Osteocyte (in vitro differentiated cells): ENCODE data around the gene MYBPH. TPM values are rescaled to one million over a fixed set of nuclear protein-coding genes. Genes with fewer than 3 reads are reported as not detected.

Experiments
- DNase-seq: peaks from one replicate; pipeline ENCODE4 v3.0.0; 2021; ENCODE audit warnings: mixed read lengths; ENCODE audit not compliant: unreplicated experiment; ENCODE audit errors: extremely low spot score
- H3K27ac Mint-ChIP-seq: one replicate; pipeline ENCODE4 v1.8.0; 2021; ENCODE audit warnings: mild to moderate bottlenecking, mixed read lengths; ENCODE audit not compliant: unreplicated experiment
- H3K27me3 Mint-ChIP-seq: one replicate; pipeline ENCODE4 v1.8.0; 2021; ENCODE audit warnings: mixed read lengths; ENCODE audit not compliant: unreplicated experiment
- H3K36me3 Mint-ChIP-seq: one replicate; pipeline ENCODE4 v1.8.0; 2021; ENCODE audit warnings: mixed read lengths; ENCODE audit not compliant: unreplicated experiment
- H3K4me1 Mint-ChIP-seq: one replicate; pipeline ENCODE4 v1.8.0; 2021; ENCODE audit warnings: mixed read lengths; ENCODE audit not compliant: unreplicated experiment
- H3K4me3 Mint-ChIP-seq: one replicate; pipeline ENCODE4 v1.8.0; 2021; ENCODE audit warnings: mild to moderate bottlenecking, moderate library complexity, mixed read lengths; ENCODE audit not compliant: unreplicated experiment
- H3K9me3 Mint-ChIP-seq: one replicate; pipeline ENCODE4 v1.8.0; 2021; ENCODE audit warnings: mixed read lengths; ENCODE audit not compliant: unreplicated experiment
- CTCF ChIP-seq: fragments of 200-600 bp; sonication (generic); IDR thresholded peaks from 2 replicates; pipeline ENCODE4 v1.5.0; 2021; ENCODE audit warnings: antibody characterized with exemption, mild to moderate bottlenecking, moderate library complexity
- total RNA-seq: library from RNA; stranded (reverse); gene quantifications from 2 replicates; pipeline ENCODE4 v1.2.1, GENCODE V29; 2021

MYBPH gene
- total RNA-seq, 1 donor from 2014 or later, result not detected

- no peaks in the 10 kb centered on the region for H3K36me3 Mint-ChIP-seq
- no peak overlapping the region for H3K27ac Mint-ChIP-seq
Observed at GRCh38 chr1:203153989-203154821, 21.4 kb downstream of the MYBPH start.

DNA sequence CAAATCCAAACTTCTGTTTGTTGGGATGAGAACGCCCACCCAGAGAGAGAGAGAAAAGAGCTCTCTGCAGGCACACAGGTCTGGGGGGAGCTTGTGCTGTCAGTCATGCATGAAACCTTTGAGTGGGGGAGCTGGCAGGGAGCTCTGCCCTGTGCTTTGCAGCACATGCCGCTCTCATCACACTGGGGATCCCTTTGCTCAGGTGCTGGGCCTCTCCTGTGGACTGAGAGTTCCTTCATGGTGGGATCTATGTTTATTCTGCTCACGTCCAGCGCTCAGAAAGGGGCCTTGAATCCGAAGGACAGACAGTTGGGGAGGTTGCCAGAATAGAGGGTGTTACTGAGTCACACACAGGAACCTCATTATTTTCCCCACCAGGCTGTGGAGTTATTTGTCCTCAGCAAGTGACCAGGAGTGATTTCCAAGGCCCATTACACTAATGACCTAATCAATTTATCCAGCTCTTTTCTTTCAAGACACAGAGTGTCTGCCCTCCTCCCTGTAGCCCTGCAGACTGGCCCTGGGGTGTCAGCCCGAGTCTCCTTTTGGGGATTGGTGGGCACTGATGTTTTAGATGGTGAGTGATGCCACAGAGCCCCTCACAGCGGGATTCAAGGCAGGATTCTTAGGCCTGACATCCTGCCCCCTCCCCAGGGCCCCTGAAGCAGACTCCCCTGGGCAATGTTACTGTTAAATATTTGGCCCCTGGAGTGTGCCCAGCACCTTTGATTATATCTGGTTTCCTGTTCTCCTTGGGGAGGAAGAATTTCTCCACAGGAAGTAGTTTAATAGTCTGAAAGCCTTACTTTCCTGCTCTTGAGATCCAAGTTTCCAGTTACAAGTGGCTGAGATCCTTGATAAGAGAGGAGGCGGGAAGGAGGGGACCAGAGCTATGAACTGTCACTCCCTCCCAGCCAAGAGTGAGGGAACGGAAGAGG lies 22.3 kb downstream of the MYBPH start:
- Mint-ChIP-seq H3K4me3 (no peak overlapping the region), H3K9me3 (peaks cover 6% of the 10 kb centered on the region), H3K27me3 (peaks cover 28% of the 10 kb centered on the region), H3K4me1 (peaks cover 29% of the 10 kb centered on the region), H3K27ac (peak overlapping the region; percentile 14), H3K36me3 (no peaks in the 10 kb centered on the region)
- no peak for DNase-seq
- no peak for TF ChIP-seq CTCF

More at GRCh38 chr1:203153989-203154821, 21.4 kb downstream of the MYBPH start:
- Mint-ChIP-seq H3K4me3 (no peak overlapping the region), H3K4me1 (peaks cover 29% of the 10 kb centered on the region), H3K27me3 (peaks cover 32% of the 10 kb centered on the region), H3K9me3 (peaks cover 15% of the 10 kb centered on the region)
- no peak for DNase-seq
- no peak for TF ChIP-seq CTCF

- peaks cover 19% of the 10 kb centered on the region for H3K27me3 Mint-ChIP-seq
- H3K9me3 Mint-ChIP-seq, result no peaks in the 10 kb centered on the region
- no peak for TF ChIP-seq CTCF
- H3K4me1 Mint-ChIP-seq, result peaks cover 29% of the 10 kb centered on the region
- no peak for DNase-seq
- no peak overlapping the region for H3K27ac Mint-ChIP-seq
- H3K36me3 Mint-ChIP-seq, result no peaks in the 10 kb centered on the region
- H3K4me3 Mint-ChIP-seq, result no peak overlapping the region
Observed at GRCh38 chr1:203152158-203153034, 23.2 kb downstream of the MYBPH start.

DNA sequence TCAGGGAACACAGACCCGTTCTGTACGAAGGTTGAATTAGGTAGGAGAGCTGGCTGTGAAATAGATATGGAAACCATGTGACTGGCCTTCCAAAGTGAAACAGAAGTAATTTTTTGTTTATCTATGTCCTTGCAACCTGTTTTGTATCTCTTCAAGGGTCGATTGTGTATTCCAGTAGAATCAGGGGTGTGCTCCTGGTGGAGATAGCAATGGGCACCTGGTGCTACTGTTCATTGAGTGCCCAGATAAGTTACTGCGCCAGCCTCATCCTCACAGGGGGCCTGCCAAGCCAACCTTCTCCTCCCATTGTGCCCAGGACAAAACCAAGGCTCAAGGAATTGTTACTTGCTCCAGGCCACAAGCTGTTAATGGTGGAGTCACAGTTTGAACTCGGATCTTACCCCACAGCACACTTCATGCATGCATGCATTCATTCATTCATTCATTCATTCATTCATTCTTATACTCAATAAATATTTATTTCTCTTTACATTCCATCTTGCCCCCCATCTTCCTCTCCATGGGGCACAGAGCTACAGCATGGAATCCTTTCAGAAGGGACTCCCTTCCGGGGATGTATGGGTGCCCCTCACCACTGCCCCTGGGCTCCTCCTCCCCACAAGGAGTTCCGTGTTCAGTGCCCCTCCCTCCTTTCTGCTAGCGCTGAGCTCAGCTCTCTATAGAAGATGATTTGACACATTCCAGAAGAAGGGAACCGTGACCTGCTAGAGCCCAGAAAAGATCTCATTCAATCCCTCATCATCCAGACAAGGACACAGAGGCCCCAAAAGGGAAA lies 24.1 kb downstream of the MYBPH start:
- Mint-ChIP-seq H3K27me3 (peaks cover 13% of the 10 kb centered on the region), H3K9me3 (no peaks in the 10 kb centered on the region), H3K4me1 (peaks cover 29% of the 10 kb centered on the region), H3K36me3 (no peaks in the 10 kb centered on the region), H3K4me3 (no peak overlapping the region), H3K27ac (no peak overlapping the region)
- DNase-seq, result no peak
- TF ChIP-seq CTCF, result no peak
